ENCODE results near the gene ABHD17B.

ABHD17B gene

GRCh38 chr9:71875345-71875744, 35.6 kb downstream of the ABHD17B start:
- Histone ChIP-seq H3K4me2 (ENCODE audit: low read depth, low read length, poor library complexity, severe bottlenecking) (no peak overlapping the region), H3K27me3 (ENCODE audit: insufficient read depth, low read length, poor library complexity, severe bottlenecking) (no peaks in the 10 kb centered on the region), H2AFZ (ENCODE audit: low read length) (no peak overlapping the region), H4K20me1 (ENCODE audit: insufficient read depth, low read length, poor library complexity, severe bottlenecking) (peaks cover 87% of the 10 kb centered on the region), H3K9ac (ENCODE audit: low read depth, low read length, poor library complexity, severe bottlenecking) (no peak overlapping the region), H3K36me3 (ENCODE audit: insufficient read depth, low read length) (peaks cover 67% of the 10 kb centered on the region), H3K9me3 (ENCODE audit: insufficient read depth, low read depth, low read length) (peaks cover 24% of the 10 kb centered on the region), H3K4me1 (ENCODE audit: insufficient read depth, low read length, poor library complexity, severe bottlenecking) (peaks cover 14% of the 10 kb centered on the region), H3K79me2 (ENCODE audit: insufficient read depth, low read length) (peaks cover 99% of the 10 kb centered on the region), H3K4me3 (ENCODE audit: low read length, poor library complexity, severe bottlenecking) (no peak overlapping the region), H3F3A (ENCODE audit: low read depth) (no peaks in the 10 kb centered on the region), H3K9me2 (replicated peaks; ENCODE audit: low read depth, low read length) (no peaks in the 10 kb centered on the region)
- no peak for TF ChIP-seq EZH2phosphoT487 (IDR thresholded peaks at IDR 0.05; ENCODE audit: borderline replicate concordance)
- no peak for TF ChIP-seq CTCF (conservative IDR thresholded peaks at IDR 0.05; ENCODE audit: low read length)

GRCh38 chr9:71863631-71864030, 47.4 kb downstream of the ABHD17B start:
- no peak overlapping the region for H3K4me2 ChIP-seq (ENCODE audit: low read depth, low read length, poor library complexity, severe bottlenecking)
- H3K9ac ChIP-seq (ENCODE audit: low read depth, low read length, poor library complexity, severe bottlenecking) = no peak overlapping the region
- TF ChIP-seq EZH2phosphoT487 (IDR thresholded peaks at IDR 0.05; ENCODE audit: borderline replicate concordance) = no peak
- no peak for TF ChIP-seq CTCF (conservative IDR thresholded peaks at IDR 0.05; ENCODE audit: low read length)
- peaks cover 23% of the 10 kb centered on the region for H4K20me1 ChIP-seq (ENCODE audit: insufficient read depth, low read length, poor library complexity, severe bottlenecking)
- H3K9me2 ChIP-seq (replicated peaks; ENCODE audit: low read depth, low read length) = no peaks in the 10 kb centered on the region
- H3K36me3 ChIP-seq (ENCODE audit: insufficient read depth, low read length) = peaks cover 85% of the 10 kb centered on the region
- no peaks in the 10 kb centered on the region for H3F3A ChIP-seq (ENCODE audit: low read depth)
- no peak overlapping the region for H2AFZ ChIP-seq (ENCODE audit: low read length)
- H3K27me3 ChIP-seq (ENCODE audit: insufficient read depth, low read length, poor library complexity, severe bottlenecking) = no peaks in the 10 kb centered on the region
- peaks cover 15% of the 10 kb centered on the region for H3K9me3 ChIP-seq (ENCODE audit: insufficient read depth, low read depth, low read length)
- H3K4me1 ChIP-seq (ENCODE audit: insufficient read depth, low read length, poor library complexity, severe bottlenecking) = no peaks in the 10 kb centered on the region
- H3K79me2 ChIP-seq (ENCODE audit: insufficient read depth, low read length) = peaks cover 30% of the 10 kb centered on the region
- H3K4me3 ChIP-seq (ENCODE audit: low read length, poor library complexity, severe bottlenecking) = no peak overlapping the region

- Histone ChIP-seq H3K4me3 (ENCODE audit: low read length, poor library complexity, severe bottlenecking) (no peak overlapping the region), H3K9me2 (replicated peaks; ENCODE audit: low read depth, low read length) (no peaks in the 10 kb centered on the region), H3K9ac (ENCODE audit: low read depth, low read length, poor library complexity, severe bottlenecking) (no peak overlapping the region), H3K9me3 (ENCODE audit: insufficient read depth, low read depth, low read length) (peaks cover 15% of the 10 kb centered on the region), H3K4me1 (ENCODE audit: insufficient read depth, low read length, poor library complexity, severe bottlenecking) (no peaks in the 10 kb centered on the region), H3K27me3 (ENCODE audit: insufficient read depth, low read length, poor library complexity, severe bottlenecking) (no peaks in the 10 kb centered on the region), H2AFZ (ENCODE audit: low read length) (no peak overlapping the region), H3F3A (ENCODE audit: low read depth) (no peaks in the 10 kb centered on the region), H3K79me2 (ENCODE audit: insufficient read depth, low read length) (peaks cover 17% of the 10 kb centered on the region), H3K4me2 (ENCODE audit: low read depth, low read length, poor library complexity, severe bottlenecking) (no peak overlapping the region), H4K20me1 (ENCODE audit: insufficient read depth, low read length, poor library complexity, severe bottlenecking) (peaks cover 19% of the 10 kb centered on the region), H3K36me3 (ENCODE audit: insufficient read depth, low read length) (peaks cover 65% of the 10 kb centered on the region)
- TF ChIP-seq EZH2phosphoT487 (IDR thresholded peaks at IDR 0.05; ENCODE audit: borderline replicate concordance) = no peak
- TF ChIP-seq CTCF (conservative IDR thresholded peaks at IDR 0.05; ENCODE audit: low read length) = no peak
Observed at GRCh38 chr9:71861618-71862017, 49.4 kb downstream of the ABHD17B start.
